A172 (cell line): Measurements from ENCODE around the gene RBM42. TPM values are rescaled to one million over a fixed set of nuclear protein-coding genes. Genes with fewer than 3 reads are reported as not detected.
"Not testable (repeated sequence)": the region's sequence is repeated elsewhere in the genome, so short reads cannot be mapped to it uniquely, and the experiment has no call there.

Experiments used
- DNase-seq: peaks from one replicate; pipeline ENCODE4 v3.0.0-alpha.2; 2015; ENCODE audit warnings: low spot score
- total RNA-seq: library from RNA; depleted of rRNA; stranded (reverse); fragments of >200 nt; shearing (Covaris generic); gene quantifications from 2 replicates; pipeline ENCODE4 v1.2.3, GENCODE V29; 2014; rRNA removed

The RBM42 gene
- total RNA-seq, 1 experiment from 2014 or later = 110 TPM

- DNase-seq = not testable (repeated sequence)
Measured at GRCh38 chr19:35654828-35655227, 26.0 kb downstream of the RBM42 start.

- DNase-seq = no peak
Measured at GRCh38 chr19:35655600-35655999, 26.8 kb downstream of the RBM42 start.

GRCh38 chr19:35656700-35657099 lies 27.9 kb downstream of the RBM42 start:
- DNase-seq = no peak

GRCh38 chr19:35657904-35658700 lies 29.3 kb downstream of the RBM42 start:
- peak; percentile 88 for DNase-seq

GRCh38 chr19:35661995-35662340 lies 33.1 kb downstream of the RBM42 start:
- DNase-seq = no peak

GRCh38 chr19:35663981-35664380 lies 35.1 kb downstream of the RBM42 start:
- no peak for DNase-seq

GRCh38 chr19:35665157-35665556 lies 36.3 kb downstream of the RBM42 start:
- DNase-seq = no peak

- DNase-seq = no peak
Measured at GRCh38 chr19:35665604-35666003, 36.8 kb downstream of the RBM42 start.

GRCh38 chr19:35666251-35666913 lies 37.5 kb downstream of the RBM42 start, which contains the start of gene UPK1A:
Gene UPK1A, plus strand, starts transcription at chr19:35666517. Its CDS starts 296 bp downstream, at chr19:35666813.
- DNase-seq = no peak

GRCh38 chr19:35669566-35669965 lies 40.7 kb downstream of the RBM42 start:
- no peak for DNase-seq

- DNase-seq = no peak
Measured at GRCh38 chr19:35669974-35670373, 41.1 kb downstream of the RBM42 start.

- DNase-seq = no peak
Measured at GRCh38 chr19:35670686-35671085, 41.9 kb downstream of the RBM42 start.

- peak; percentile 11 for DNase-seq
Measured at GRCh38 chr19:35671818-35672217, 43.0 kb downstream of the RBM42 start.

GRCh38 chr19:35673121-35673804 lies 44.4 kb downstream of the RBM42 start:
- DNase-seq = peak; percentile 73

- DNase-seq = no peak
Measured at GRCh38 chr19:35675589-35676140, 46.8 kb downstream of the RBM42 start.

Other genes with a start within 250 kb of the RBM42 start
- gene FFAR2, start 180.8 kb upstream of the RBM42 start, total RNA-seq = not detected in 2 replicates
- gene KRTDAP, start 138.6 kb upstream of the RBM42 start, total RNA-seq = not detected in 2 replicates
- 4.0 and 4.4 TPM in 2 replicates for gene DMKN, start 115.4 kb upstream of the RBM42 start, total RNA-seq
- gene SBSN, start 100.7 kb upstream of the RBM42 start, total RNA-seq = not detected in 2 replicates
- gene GAPDHS, start 95.6 kb upstream of the RBM42 start, total RNA-seq = not detected in 2 replicates
- gene TMEM147, start 83.4 kb upstream of the RBM42 start, total RNA-seq = 167 and 204 TPM in 2 replicates
- gene ATP4A, start 65.4 kb upstream of the RBM42 start, total RNA-seq = not detected in 2 replicates
- not detected in 2 replicates for gene PMIS2, start 42.9 kb upstream of the RBM42 start, total RNA-seq
- 17.6 and 18.9 TPM in 2 replicates for gene HAUS5, start 16.3 kb upstream of the RBM42 start, total RNA-seq
- gene ETV2, start 12.7 kb downstream of the RBM42 start, total RNA-seq = 0.12 and 1.4 TPM in 2 replicates
- 483 and 1,012 TPM in 2 replicates for gene COX6B1, start 19.3 kb downstream of the RBM42 start, total RNA-seq
- gene UPK1A, start 37.5 kb downstream of the RBM42 start, total RNA-seq = 0.17 TPM in 1 of 2 replicates, not detected in the other
- not detected in 2 replicates for gene ZBTB32, start 75.5 kb downstream of the RBM42 start, total RNA-seq
- gene KMT2B, start 89.0 kb downstream of the RBM42 start, total RNA-seq = 8.0 and 9.6 TPM in 2 replicates
- gene IGFLR1, start 113.4 kb downstream of the RBM42 start, total RNA-seq = 5.3 and 22.0 TPM in 2 replicates
- gene U2AF1L4, start 116.4 kb downstream of the RBM42 start, total RNA-seq = 6.9 and 18.0 TPM in 2 replicates
- gene PSENEN, start 116.6 kb downstream of the RBM42 start, total RNA-seq = 37.1 and 40.9 TPM in 2 replicates
- 13.8 and 16.4 TPM in 2 replicates for gene LIN37, start 119.5 kb downstream of the RBM42 start, total RNA-seq
- gene HSPB6, start 128.0 kb downstream of the RBM42 start, total RNA-seq = 0.07 and 0.72 TPM in 2 replicates
- 5.7 and 7.0 TPM in 2 replicates for gene PROSER3, start 129.1 kb downstream of the RBM42 start, total RNA-seq
- 2.8 and 7.8 TPM in 2 replicates for gene ARHGAP33, start 146.5 kb downstream of the RBM42 start, total RNA-seq
- gene PRODH2, start 183.8 kb downstream of the RBM42 start, total RNA-seq = not detected in 2 replicates
- gene NPHS1, start 223.5 kb downstream of the RBM42 start, total RNA-seq = not detected in 2 replicates
- gene KIRREL2, start 227.9 kb downstream of the RBM42 start, total RNA-seq = 0.62 and 0.83 TPM in 2 replicates
- 39.8 and 52.5 TPM in 2 replicates for gene APLP1, start 239.5 kb downstream of the RBM42 start, total RNA-seq